G401 (cell line): ENCODE measurements around the gene RNF38. TPM values are rescaled to one million over a fixed set of nuclear protein-coding genes. Genes with fewer than 3 reads are reported as not detected.
"Not testable (repeated sequence)": the region's sequence is repeated elsewhere in the genome, so short reads cannot be mapped to it uniquely, and the experiment has no call there.

Source experiments
- DNase-seq: peaks from one replicate; pipeline ENCODE4 v3.0.0-alpha.2; 2015; ENCODE audit warnings: low spot score
- in situ Hi-C: cut with HindIII; loops from 2 replicates; pipeline ENCODE4 v1.10.0; 2016; ENCODE audit warnings: low sequenced_read_pairs, mixed read lengths
- total RNA-seq: library from RNA; depleted of rRNA; stranded (reverse); fragments of >200 nt; shearing (Covaris generic); gene quantifications from 2 replicates; pipeline ENCODE4 v1.2.3, GENCODE V29; 2014; rRNA removed

The RNF38 gene
- total RNA-seq: 5.4 and 11.2 TPM in 2 replicates

DNA sequence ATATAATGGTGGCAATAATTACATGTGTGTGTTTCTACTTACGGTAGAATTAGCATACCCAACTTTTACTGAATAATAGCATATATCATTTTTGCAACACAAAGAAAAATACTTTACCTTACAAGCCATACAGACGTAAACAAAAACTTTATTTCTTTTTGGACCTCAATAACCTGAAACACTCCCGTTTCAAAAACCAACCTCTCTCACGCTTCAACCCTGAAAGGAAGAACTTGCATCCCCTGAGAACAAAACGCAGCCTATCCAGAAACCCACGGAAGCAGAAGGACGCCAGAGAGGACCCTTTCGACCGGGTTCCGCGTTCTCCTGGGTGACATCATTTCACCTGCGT, at the start of gene RNF38:
Gene RNF38, minus strand, starts transcription at position 290 of the 352 bp plus-strand sequence. Its CDS starts 161 bp downstream, at position 129.
- in situ Hi-C loops: no loop called here
- DNase-seq: no peak

DNA sequence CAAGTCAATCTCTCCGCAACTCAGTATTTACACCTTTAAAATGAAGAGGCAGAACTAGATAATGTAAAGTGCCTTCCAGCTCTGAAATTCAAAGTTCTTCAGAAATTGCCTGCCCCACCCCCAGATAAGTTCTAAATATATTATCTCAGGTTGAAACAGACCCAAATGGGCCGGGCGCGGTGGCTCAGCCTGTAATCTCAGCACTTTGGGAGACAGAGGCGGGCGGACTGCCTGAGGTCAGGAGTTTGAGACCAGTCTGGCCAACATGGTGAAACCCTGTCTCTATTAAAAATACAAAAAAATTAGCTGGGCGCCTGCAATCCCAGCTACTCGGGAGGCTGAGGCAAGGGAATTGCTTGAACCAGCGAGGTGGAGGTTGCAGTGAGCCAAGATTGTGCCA, 48.5 kb upstream of the RNF38 start:
- DNase-seq, in situ Hi-C loops: not testable (repeated sequence)

DNA sequence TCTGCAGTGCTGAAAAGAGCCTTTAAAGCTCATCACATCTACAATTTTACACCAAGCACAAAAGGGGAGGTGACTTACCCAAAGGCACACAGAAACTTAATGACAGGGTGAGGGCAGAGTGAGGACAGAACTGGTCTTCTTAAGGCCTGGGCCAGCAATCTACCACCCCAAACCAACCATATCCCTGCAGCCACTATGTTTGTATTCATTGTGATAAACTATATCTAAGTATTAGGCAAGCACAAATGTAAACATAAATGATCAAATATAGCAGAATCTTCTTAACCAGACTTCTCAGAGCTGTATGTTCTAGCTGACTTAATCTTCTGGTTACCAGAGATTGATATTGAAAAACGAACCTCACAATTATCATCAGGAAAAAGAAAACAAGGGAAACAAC, 47.9 kb upstream of the RNF38 start:
- in situ Hi-C loops: no loop called here
- DNase-seq: no peak

DNA sequence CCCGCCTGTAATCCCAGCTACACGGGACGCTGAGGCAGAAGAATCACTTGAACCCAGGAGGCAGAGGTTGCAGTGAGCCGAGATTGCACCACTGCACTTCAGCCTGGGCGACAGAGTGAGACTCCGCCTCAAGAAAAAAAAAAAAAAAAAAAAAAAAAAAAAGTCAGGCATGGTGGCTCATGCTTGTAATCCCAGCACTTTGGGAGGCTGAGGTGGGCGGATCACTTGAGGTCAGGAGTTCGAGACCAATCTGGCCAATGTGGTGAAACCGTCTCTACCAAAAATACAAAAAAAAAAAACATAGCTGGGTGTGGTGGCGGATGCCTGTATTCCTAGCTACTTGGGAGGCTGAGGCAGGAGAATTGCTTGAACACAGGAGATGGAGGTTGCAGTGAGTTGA, 46.6 kb upstream of the RNF38 start:
- DNase-seq, in situ Hi-C loops: not testable (repeated sequence)

DNA sequence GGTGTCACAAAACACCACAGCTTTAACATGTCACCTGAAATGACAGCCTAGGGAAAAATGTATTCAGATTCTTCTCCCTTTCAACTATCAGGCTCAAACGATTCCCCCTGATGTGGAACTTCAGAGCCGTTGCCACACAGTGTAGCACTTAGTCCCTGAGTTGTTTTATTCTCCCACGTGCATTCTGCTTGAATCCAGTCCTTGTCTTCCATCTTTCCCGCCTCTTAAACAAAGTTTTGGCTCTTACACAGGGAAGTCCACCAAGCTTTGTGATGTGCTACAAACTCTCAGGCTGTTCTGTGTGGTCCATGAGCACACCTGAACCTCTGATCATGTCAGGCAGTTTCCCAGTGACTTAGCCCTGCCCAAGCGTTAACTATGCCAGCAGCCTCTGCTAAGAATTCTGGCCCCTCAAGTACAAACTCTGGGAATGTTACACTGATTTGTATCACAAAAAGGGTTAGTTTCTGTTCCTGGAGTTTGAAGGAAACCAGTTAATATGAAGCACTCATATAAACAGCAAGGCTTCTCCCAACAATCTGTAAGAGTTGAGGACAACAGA, 45.8 kb upstream of the RNF38 start:
- in situ Hi-C loops: no loop called here
- no peak for DNase-seq

DNA sequence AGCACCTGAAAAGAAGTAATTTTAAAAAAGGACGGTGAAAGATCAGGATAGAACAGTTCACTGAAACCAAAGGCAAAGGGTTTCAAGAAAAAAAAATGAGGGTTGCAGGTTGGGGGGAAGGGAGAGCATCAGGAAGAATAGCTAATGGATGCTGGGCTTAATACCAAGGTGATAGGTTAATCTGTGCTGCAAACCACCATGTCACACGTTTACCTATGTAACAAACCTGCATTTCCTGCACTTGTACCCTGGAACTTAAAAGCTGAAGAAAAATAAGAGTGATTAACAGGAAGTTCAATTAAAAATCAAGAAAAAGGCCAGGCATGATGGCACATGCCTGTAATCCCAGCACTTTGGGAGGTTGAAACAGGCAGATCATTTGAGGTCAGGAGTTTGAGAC, 44.1 kb upstream of the RNF38 start:
- in situ Hi-C loops: no loop called here
- DNase-seq: no peak

DNA sequence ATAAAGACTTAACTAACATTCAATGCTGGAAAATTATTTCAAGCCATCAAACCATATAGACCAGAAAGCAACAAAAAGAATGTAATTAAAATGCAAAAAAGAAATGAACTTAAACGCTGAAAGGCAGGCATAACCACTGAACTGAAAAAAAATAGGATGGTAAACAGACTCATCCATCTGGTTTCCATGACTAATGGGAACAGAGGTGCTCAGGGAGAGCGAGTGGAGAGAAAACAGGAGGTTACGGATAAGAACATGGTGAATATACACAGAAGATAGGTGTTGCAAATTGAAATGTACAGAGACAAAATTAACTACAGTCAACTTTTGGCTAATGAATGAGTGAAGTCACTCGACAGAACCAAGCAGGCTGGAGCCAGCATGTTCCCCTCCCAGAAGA, 43.5 kb upstream of the RNF38 start:
- in situ Hi-C loops: no loop called here

DNA sequence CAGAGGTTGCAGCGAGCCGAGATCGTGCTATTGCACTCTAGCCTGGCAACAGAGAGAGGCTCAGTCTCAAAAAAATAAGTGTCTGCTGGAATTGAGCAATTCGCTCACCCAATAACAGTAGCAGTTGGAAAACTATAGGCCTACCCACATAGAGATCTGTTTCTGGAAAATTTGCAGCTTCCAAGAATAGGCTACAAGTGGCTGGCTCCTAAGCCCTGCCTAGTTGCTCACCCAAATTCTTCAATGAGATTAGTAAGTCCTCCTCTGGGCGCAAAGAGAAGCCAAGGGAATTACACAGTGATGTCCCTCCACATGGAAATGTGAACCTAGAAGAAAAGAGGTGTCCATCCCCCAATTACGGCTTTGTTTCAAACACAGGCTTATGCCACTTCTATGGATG, 42.6 kb upstream of the RNF38 start:
- in situ Hi-C loops: no loop called here
- no peak for DNase-seq

More for the DNA sequence above, 43.5 kb upstream of the RNF38 start:
- DNase-seq: no peak

DNA sequence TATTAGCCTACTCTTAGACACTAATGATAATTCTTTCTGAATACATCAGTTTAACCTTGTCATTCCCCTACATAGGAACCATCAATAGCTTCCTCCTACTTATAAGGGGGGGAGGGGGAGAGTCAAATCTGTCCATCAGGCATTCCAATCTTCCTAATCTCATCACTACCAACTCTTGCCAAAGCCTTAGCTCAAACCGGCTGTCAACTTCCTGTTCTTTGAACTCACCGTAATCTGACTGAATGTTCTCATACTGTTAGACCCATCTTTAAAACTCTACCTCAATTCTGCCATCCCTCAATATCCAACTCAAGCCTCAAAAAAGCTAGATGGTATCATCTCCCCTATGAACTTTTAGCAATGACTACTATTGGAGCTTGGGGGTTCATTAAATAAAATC, 41.9 kb upstream of the RNF38 start:
- in situ Hi-C loops: no loop called here
- no peak for DNase-seq

DNA sequence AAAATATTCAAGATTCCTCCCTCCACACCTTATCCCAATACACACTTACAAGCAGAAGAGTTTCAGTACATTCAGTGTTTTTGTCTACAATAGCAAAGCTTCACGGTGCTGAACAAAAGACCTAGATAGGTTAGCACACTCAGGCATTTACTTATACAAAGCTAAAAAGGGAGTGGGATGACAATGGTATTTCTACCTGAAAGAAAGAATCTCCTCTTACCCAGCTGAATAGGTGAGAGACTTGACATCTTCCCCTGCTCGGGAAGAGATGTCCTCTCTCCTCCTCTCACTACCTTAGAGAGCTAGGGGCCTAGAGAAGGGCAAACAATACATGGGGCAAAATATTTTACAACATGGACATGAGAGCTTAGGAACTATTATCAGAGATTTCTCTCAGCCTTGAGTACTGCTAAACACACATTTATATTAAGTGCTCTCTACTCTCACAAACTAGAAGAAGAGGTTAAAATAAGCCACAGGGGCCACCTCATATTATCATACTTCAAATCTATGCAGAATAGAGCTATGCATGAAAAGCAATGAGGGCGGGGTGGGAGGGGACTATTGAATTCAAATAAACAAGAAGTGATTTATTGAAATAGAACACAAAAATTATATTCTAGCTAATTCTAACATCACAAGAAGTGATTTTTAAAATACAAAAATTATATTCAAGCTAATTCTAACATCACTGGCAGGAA, 38.6 kb upstream of the RNF38 start:
- DNase-seq: no peak
- in situ Hi-C loops: no loop called here

DNA sequence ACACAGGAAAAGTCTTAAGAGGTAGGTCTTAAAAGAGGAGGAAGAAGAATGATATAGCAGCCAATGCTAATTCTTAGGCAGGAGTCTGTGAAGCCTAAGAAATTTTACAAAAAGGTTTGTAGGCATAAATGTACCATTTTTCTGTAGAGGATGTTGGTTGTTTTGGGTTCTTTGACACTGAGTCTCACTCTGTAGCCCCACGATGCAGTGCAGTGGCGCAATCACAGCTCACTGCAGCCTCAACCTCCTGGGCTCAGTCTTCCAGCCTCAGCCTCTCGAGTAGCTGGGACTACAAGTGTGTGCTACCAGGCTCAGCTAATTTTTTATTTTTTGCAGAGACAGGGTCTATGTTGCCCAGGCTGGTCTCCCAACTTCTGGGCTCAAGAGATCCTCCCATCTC, 37.7 kb upstream of the RNF38 start:
- in situ Hi-C loops: no loop called here
- no peak for DNase-seq

DNA sequence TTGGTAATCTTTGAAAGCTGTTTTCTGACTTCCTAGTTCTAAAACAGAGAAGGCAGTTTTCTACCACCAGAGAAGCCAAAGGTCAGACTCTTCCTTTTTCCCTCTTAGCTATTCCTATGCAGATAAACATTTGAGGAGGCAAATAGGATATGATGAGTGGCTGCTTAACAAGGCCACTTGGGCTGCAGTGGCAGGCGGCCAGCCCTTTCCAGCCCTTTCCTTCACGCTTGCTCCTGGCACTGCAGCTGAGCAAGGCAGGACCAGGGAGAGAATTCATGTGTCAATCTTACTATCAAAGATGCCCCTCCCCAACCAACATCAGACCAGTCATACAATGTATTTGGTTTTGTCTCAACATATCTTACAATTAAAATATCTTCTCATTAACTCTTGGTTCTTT, 36.8 kb upstream of the RNF38 start:
- DNase-seq: peak; percentile 47
- in situ Hi-C loops: no loop called here

DNA sequence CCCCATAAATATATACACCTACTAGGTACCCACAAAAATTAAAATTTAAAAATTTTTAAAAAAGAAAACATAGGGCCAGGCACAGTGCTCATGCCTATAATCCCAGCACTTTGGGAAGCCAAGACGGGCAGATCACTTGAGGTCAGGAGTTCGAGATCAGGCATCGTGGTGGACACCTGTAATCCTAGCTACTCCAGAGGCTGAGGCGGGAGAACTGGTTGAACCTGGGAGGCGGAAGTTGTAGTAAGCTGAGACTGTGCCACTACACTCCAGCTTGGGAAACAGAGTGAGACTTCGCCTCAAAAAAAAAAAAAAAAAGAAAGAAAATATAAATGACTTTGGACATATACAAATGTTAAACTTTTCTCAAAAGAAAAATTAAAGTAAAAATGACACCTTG, 33.3 kb upstream of the RNF38 start:
- in situ Hi-C loops: no loop called here
- DNase-seq: no peak

DNA sequence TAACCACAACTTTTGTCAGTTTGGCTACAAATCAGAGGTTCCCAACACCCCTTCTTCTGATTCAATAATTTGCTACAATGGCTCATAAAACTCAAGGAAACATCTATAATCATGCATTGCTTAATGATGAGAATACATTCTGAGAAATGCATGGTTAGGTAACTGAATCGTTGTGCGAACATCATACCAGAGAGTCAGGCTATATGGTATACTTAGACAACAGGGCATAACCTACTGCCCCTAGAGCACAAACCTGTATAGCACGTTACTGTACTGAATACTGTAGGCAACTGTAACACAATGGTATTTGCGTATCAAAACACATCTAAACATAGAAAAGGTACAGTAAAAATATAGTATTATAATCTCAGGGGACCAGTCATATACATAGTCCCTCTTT, 31.0 kb upstream of the RNF38 start:
- DNase-seq: no peak
- in situ Hi-C loops: no loop called here

DNA sequence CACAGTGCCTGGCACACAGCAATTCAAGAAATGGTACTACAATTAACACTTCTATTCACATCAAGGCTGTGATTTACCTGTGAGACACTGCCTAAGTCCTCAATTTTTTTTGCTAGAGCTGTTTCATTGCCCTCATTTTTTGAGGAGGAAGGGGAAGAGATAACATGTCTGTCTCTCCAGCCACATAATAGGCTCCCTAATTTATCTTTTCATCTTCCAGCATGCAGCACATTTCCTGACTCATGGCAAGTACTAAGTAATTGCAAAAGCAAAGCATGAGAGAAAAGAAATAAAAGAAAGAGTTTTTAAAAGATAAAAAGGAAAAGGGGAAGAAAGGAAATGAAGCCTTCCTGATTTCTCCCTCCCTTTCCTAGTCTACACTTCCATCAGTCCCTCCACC, 26.9 kb upstream of the RNF38 start:
- DNase-seq: no peak
- in situ Hi-C loops: no loop called here

DNA sequence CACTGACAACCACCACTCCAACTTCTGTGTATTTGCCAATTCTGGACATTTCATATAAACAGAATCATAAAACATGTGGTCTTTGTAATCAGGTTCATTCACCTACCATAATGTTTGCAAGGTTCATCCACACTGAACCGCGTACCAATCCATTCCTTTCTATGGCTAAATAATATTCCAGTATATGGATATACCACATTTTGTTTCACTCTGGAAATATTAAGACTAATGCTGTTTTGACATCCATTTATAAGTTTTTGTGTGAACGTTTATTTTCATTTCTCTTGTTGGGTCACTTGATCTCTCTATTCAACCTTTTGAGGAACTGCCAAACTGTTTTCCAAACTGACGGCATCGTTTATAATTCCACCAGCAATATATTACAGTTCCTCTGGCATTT, 26.3 kb upstream of the RNF38 start:
- in situ Hi-C loops: no loop called here
- DNase-seq: no peak

DNA sequence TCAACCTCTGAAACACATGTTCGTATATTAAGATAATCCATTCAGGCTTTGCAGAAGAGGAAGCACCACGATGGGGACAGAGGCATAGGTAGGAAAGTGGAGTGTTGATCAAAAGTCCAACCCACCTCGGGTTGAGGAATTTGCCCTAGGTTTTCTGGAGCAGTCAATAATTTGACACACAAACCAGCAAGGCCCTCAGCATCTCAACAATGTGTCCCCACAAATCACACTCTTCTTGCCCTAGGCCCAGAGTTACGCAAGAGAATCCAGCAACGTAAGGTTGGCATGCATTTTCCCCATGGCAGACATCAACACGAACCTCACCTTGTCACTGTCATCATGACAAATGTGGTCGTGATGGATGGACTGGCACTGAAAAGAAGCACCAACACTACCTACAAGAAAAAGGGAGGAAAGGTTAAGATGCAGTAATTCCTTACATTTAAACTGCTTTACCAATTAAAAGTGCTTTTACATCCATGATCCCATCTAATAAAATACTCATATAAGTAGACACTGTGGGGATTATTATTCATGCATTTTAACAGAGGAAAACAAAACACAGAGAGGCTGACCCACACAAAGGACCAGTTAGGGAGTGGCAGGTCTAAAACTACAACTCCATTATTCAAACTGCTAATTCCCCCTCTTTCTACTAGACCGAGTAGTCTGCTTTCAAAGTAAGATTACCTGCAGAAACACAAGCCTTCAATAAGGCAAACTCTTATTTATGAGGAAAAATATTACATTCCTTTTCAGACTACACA, 24.4 kb upstream of the RNF38 start:
- no peak for DNase-seq
- in situ Hi-C loops: no loop called here

DNA sequence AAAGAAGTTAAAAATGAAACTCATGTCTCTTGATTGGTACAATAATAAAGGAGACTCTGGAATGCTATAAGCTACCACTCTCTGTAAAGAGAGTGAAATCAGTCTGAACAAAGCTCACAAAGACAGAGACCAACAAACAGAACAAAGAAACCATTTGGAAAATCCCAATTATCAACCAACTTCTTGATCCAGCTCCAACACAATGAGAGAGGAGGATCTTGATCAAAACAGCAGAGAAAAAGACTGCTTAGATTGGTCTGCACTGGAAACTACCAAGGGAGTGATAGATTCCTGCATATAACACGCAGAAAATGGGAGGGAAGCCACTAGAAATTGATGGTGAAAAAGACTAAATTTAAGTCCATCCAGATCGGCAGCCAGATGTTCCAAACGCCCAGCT, 23.1 kb upstream of the RNF38 start:
- DNase-seq: no peak
- in situ Hi-C loops: no loop called here

DNA sequence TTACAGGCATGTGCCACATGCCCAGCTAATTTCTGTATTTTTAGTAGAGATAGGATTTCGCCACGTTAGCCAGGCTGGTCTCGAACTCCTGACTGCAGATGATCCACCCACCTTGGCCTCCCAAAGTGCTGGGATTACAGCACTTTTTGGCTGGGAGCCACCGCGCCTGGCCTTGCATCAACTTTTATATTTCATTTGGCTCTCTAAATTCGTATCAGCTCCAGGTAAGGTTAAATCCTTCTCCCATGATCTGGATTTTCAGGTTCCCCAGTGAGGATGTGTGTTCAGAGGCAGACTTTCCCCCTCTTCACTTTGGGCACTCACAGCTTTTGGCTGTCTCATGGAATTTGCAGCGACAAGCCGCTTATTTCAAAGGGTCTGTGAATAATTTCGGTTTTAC, 16.8 kb upstream of the RNF38 start:
- DNase-seq: no peak
- in situ Hi-C loops: no loop called here

DNA sequence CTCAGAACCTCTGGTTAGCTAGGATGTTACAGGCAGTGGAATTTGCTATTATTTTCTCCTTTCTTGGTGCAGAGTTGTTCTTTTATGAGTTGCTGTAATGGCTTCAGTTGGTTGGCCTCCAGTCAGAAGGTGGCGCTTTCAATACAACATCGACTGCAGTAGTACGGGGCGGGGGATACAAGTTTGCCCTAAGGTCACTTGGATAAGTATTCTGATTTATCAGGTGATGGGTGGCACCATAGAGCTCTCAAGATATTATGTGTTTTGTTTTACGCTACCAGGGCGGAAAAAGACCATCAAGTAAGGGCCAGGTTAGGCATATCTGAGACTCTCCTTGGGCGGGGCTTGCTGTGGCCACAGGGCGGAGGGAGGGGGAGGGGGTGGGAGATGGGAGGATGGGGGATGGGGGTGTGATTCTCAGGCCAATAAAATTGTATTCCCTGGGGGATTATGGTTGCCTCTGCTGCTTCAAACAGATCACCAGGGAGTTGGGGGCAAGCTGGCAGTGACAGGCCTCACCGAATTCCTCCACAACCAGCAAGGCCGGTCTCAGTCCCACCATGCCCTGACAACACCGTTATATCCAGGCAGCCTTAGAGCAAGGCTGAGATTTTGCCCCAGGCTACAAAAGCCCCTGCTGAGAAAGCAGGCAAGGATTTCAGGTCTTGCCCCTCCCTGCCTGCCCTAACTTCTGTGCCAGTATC, 15.9 kb upstream of the RNF38 start:
- in situ Hi-C loops: no loop called here
- DNase-seq: no peak
